ENCODE measurements around the gene CALY.
A peak's percentile ranks its signal among the peaks of the same experiment; 100 is the strongest.
"Not testable (repeated sequence)": the region's sequence is repeated elsewhere in the genome, so short reads cannot be mapped to it uniquely, and the experiment has no call there.

CALY gene, protein sequence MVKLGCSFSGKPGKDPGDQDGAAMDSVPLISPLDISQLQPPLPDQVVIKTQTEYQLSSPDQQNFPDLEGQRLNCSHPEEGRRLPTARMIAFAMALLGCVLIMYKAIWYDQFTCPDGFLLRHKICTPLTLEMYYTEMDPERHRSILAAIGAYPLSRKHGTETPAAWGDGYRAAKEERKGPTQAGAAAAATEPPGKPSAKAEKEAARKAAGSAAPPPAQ

DNA sequence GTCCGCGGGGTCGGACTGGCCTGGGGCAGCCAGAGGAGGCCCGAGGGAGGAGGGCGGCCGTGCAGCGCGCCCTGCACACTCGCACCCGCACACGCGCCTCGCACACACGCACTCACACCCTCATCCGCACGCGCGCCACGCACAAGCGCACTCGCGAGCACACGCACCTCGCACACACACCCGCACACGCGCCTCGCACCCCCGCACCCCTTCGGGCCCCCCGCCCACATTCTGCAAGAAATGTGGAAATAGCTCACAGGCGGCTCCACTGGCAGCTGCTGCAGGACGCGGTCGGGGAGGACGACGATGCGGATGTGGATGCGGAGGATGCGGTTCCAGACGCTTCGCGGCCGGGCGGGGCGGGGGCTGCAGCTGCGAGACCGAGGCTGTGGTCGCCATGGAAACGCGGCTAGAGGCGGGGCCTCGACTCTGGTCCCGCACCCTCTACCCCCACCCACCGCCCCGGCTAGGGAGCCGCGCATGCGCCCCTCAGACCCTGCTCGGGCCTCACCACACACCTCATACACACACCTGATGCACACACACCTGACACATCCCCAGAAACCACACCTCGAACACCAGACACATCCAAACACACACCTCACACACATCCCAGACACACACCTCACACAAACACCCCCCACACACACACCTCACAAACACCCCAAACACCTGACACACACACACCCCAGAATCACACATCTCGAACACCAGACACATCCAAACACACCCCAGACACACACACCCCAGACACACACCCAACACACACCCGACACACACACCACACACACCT is at the start of gene CALY:
CALY (minus strand) TSS at position 320 of the 793 bp plus-strand sequence. CDS start 7,907 bp downstream, outside the sequence.
- no peak for DNase-seq

DNA sequence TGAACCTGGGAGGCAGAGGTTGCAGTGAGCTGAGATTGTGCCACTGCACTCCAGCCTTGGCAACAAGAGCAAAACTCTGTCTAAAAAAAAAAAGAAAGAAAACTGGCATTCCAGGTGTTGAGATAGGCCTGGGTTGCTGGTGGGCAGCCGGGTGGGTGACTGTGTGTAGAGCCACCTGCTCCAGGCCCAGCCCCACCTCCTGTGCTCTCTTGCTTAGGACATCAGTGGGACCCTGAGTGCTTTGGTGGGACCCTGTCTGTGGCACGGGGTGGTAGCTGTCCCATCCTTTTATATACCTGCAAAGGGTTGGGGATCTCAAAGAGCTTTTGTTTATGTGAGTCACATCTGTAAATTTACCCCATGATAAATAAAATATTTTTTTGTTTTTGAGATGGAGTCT is 48.5 kb upstream of the CALY start:
- no peak for DNase-seq

GRCh38 chr10:133384071-133384470 is 47.4 kb upstream of the CALY start:
- no peak for DNase-seq

- DNase-seq: no peak
These were observed 46.9 kb upstream of the CALY start for GRCh38 chr10:133383551-133383950.

GRCh38 chr10:133381036-133381435 is 44.3 kb upstream of the CALY start:
- no peak for DNase-seq

- DNase-seq: no peak
These were observed 43.3 kb upstream of the CALY start for GRCh38 chr10:133379801-133380666.

DNA sequence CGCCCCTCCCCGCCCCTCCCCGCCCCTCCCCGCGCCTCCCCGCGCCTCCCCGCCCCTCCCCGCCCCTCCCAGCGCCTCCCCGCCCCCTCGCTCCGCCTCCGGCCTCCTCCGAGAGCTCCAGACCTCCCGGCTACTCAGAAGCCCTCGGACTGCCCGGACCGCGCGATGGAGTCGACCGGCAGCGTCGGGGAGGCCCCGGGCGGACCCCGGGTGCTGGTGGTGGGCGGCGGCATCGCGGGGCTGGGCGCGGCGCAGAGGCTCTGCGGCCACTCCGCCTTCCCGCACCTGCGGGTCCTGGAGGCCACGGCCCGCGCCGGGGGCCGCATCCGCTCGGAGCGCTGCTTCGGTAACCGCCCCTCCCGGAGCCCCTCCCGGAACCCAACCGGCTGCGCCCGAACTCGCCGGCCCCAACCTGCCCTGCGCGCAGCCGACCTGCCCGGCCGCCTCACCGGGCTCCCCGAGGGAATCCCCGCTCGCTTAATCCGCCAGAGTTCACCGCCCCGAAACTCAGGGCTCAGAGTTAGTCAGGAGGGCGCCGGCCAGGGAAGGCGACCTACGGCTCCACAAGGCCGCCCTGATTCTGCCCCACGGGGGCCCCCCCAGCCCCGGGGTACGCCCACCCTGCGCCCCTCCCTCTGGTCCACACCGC is 42.6 kb upstream of the CALY start, which contains the start of gene PAOX:
PAOX (plus strand) TSS at position 111 of the 649 bp plus-strand sequence; CDS start at position 166, 55 bp downstream.
- DNase-seq: peak; percentile 70

- peak; percentile 70 for DNase-seq
These were observed 41.8 kb upstream of the CALY start for GRCh38 chr10:133378251-133379096.

GRCh38 chr10:133377818-133378250 is 41.1 kb upstream of the CALY start:
- no peak for DNase-seq

GRCh38 chr10:133377025-133377817 is 40.5 kb upstream of the CALY start:
- DNase-seq: no peak

GRCh38 chr10:133376183-133376582 is 39.5 kb upstream of the CALY start:
- DNase-seq: not testable (repeated sequence)

GRCh38 chr10:133375357-133376115 is 38.8 kb upstream of the CALY start:
- DNase-seq: no peak

GRCh38 chr10:133373174-133374090 is 36.7 kb upstream of the CALY start, which contains the start of gene ECHS1:
Gene ECHS1 (minus strand): TSS chr10:133373354. CDS start chr10:133373333, 21 bp downstream.
- peak; percentile 97 for DNase-seq

GRCh38 chr10:133372507-133372906 is 35.8 kb upstream of the CALY start:
- no peak for DNase-seq

GRCh38 chr10:133370030-133370786 is 33.5 kb upstream of the CALY start:
- DNase-seq: no peak

DNA sequence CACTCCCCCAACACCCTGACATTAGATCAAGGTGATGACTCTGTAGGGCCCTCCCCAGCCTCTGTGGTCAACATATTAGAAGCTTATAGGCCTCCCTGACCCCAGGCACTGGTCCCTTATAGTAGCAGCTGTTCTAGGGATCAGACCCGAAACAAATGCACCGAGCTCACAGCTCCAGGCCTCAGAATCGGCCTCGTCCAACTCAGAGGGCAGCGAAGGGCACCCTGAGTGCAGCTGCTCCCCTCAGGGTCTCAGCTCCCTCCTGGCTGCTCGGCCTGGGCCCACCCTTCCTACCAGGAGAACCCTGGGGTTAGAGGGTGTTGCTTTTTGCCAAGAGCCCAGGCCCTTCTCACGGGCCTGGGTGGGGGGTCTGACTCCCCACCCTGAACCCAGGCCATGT is 31.5 kb upstream of the CALY start:
- DNase-seq: no peak

GRCh38 chr10:133367461-133367860 is 30.8 kb upstream of the CALY start:
- not testable (repeated sequence) for DNase-seq

DNA sequence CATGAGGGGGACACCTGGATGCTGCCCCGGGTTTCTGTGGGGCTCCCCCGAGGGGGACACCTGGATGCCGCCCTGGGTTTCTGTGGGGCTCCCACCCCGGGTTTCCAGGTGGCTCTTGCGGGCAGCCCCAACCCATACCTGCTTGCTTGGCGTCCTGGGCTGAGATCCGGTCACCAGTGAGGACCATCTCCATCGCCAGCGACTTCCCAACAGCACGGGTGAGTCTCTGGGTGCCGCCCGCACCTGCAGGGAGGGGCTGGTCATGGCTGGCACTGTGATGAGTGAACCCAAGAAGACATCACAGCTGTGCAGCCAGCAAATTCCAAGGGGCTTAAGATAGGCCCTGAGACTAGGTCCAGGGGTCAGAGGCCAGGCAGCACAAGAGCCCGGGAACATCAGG is 30.1 kb upstream of the CALY start:
- no peak for DNase-seq
